Measurements from ENCODE around the gene FOXN1. TPM values are rescaled to one million over a fixed set of nuclear protein-coding genes. Genes with fewer than 3 reads are reported as not detected.

Gene FOXN1
- total and polyA plus RNA-seq, 2 of the 13 experiments (the other 11 are each of a cell fraction or from before 2014, with no cell fraction given), result 0.01 TPM; not detected in 1

DNA sequence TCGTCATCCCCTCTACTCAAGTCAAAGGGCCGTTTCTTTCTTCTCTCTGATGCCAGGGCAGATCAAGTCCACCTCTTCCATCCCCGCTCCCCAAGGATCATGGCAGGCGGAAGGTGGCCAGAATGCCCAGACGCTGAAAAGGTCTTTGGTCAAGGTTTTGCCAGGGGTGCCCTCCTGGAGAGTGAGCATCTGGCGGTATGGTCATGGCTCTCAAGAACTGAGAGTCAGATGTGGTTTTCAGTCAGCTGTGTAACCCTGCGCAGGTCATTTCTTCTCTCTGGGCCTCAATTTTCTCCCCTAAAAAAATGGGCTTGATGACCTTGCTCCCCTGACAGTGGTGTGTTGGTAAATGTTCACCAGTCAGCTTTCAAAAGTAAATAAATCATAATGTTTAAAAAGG, 12.4 kb downstream of the FOXN1 start:
- Histone ChIP-seq H4K20me1 (ENCODE audit: insufficient read depth, low read length) (no peaks in the 10 kb centered on the region), H3K79me2 (ENCODE audit: insufficient read depth, low read length) (no peaks in the 10 kb centered on the region), H2AFZ (ENCODE audit: low read length) (no peak overlapping the region), H3K9ac (ENCODE audit: insufficient read depth, low read depth, low read length) (no peak overlapping the region), H3K4me3 (replicated peaks in 1 of 3; ENCODE audit: insufficient read depth in 1 of 3, low read depth in 2 of 3, low read length in 3 of 3) (no peak overlapping the region), H3K27ac (ENCODE audit: extremely low read length, insufficient read depth, low read length) (no peak overlapping the region), H3K4me1 (ENCODE audit: insufficient read depth, low read length) (no peaks in the 10 kb centered on the region), H3K36me3 (replicated peaks in 1 of 2; ENCODE audit: control insufficient read depth in 1 of 2, insufficient read depth in 2 of 2, low read length in 2 of 2) (no peaks in the 10 kb centered on the region), H3K9me3 (ENCODE audit: low read length) (no peaks in the 10 kb centered on the region), H3K4me2 (ENCODE audit: low read depth, low read length) (no peak overlapping the region), H3K27me3 (ENCODE audit: control insufficient read depth in 1 of 2, insufficient read depth in 2 of 2, low read length in 2 of 2) (peaks cover 8 to 39% of the 10 kb centered on the region in 2 experiments)
- intact Hi-C loops (cut with micrococcal nuclease; ENCODE audit: unreplicated experiment) (no loop called here), in situ Hi-C loops (cut with HindIII; ENCODE audit: extremely low pct_ligation_motif_present, low pct_unique_long_range_greater_than_20kb) (no loop called here)
- no peak for FAIRE-seq
- no peak for DNase-seq (ENCODE audit: low spot score)
- CTCF ChIA-PET (ENCODE audit: low intra/inter-chr PET ratio, low total read pairs), result no interaction called here
- 34% methylated on average over 7 of the region's 7 CpGs for WGBS (ENCODE audit: low lambda C conversion rate)
- no TSS peak for BruUV-seq (replicated peaks)
- POLR2A ChIA-PET, result no interaction called here
- TF ChIP-seq DR1 (CRISPR knock-in tag; IDR thresholded peaks at IDR 0.05) (no peak), ZNF235 (CRISPR knock-in tag; IDR thresholded peaks at IDR 0.05; ENCODE audit: borderline replicate concordance) (no peak), ZNF740 (CRISPR knock-in tag; IDR thresholded peaks at IDR 0.05) (no peak), CBX2 (IDR thresholded peaks at IDR 0.05; ENCODE audit: low read depth, low read length) (no peak), CBX2 (CRISPR knock-in tag; IDR thresholded peaks at IDR 0.05; ENCODE audit: low read depth) (no peak), KMT2A (CRISPR knock-in tag; IDR thresholded peaks at IDR 0.05) (no peak), ZNF577 (CRISPR knock-in tag; IDR thresholded peaks at IDR 0.05; ENCODE audit: borderline replicate concordance, low read depth) (no peak), ZFX (CRISPR knock-in tag; IDR thresholded peaks at IDR 0.05; ENCODE audit: low read depth) (no peak), YEATS4 (CRISPR knock-in tag; IDR thresholded peaks at IDR 0.05; ENCODE audit: borderline replicate concordance) (no peak), ZNF703 (CRISPR knock-in tag; IDR thresholded peaks at IDR 0.05; ENCODE audit: borderline replicate concordance) (no peak), PHF8 (CRISPR knock-in tag; IDR thresholded peaks at IDR 0.05) (no peak), RXRB (CRISPR knock-in tag; IDR thresholded peaks at IDR 0.05; ENCODE audit: borderline replicate concordance) (no peak), ZNF251 (CRISPR knock-in tag; IDR thresholded peaks at IDR 0.05) (no peak), ZSCAN9 (CRISPR knock-in tag; IDR thresholded peaks at IDR 0.05; ENCODE audit: borderline replicate concordance) (no peak)
- TF ChIP-seq, protein P1, sequence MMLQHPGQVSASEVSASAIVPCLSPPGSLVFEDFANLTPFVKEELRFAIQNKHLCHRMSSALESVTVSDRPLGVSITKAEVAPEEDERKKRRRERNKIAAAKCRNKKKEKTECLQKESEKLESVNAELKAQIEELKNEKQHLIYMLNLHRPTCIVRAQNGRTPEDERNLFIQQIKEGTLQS (CRISPR knock-in tag; IDR thresholded peaks at IDR 0.05), result no peak
- TF ChIP-seq, protein P2, sequence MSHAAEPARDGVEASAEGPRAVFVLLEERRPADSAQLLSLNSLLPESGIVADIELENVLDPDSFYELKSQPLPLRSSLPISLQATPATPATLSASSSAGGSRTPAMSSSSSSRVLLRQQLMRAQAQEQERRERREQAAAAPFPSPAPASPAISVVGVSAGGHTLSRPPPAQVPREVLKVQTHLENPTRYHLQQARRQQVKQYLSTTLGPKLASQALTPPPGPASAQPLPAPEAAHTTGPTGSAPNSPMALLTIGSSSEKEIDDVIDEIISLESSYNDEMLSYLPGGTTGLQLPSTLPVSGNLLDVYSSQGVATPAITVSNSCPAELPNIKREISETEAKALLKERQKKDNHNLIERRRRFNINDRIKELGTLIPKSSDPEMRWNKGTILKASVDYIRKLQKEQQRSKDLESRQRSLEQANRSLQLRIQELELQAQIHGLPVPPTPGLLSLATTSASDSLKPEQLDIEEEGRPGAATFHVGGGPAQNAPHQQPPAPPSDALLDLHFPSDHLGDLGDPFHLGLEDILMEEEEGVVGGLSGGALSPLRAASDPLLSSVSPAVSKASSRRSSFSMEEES (CRISPR knock-in tag; IDR thresholded peaks at IDR 0.05), result no peak
- ATAC-seq, result no peak

All from HepG2 (cell line).